ENCODE measurements around the gene COPA. TPM values are rescaled to one million over a fixed set of nuclear protein-coding genes. Genes with fewer than 3 reads are reported as not detected.

COPA gene
- total RNA-seq, 8 experiments from 2014 or later, result 134 to 326 (median 200) TPM

DNA sequence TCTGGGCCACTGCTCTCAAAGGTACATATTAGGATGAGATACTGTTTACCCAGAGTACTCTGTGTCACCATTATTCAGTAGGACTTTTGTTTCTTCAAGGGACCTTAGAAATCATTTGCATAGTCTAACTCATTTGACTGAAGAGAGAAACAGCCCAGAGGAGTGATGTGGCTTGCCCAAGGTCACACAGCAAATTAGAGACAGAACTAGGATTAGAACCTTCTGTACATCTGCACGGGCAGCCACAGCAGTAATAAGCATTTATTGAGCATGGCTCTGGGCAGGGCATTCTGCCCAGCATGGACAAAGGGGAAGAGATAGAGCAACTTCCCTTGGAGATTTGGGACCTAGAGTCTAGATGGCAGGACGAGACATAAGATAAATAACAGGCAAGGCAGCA lies 18.1 kb upstream of the COPA start:
- Histone ChIP-seq H3K4me3 (no peak overlapping the region), H3K27ac (peak overlapping the region; percentile 93 to 99), H3K4me1 (replicated peaks in 1 of 2) (peaks cover 54 to 55% of the 10 kb centered on the region in 2 donors)
- WGBS, 10 experiments, result 43 to 100% (median 80%) methylated on average over 1 to 2 of the region's 2 CpGs; no CpG with 5 or more reads in 1 of the 10 experiments
- in situ Hi-C loops (cut with MboI; ENCODE audit: low pct_unique_long_range_greater_than_20kb in 2 of 9, low sequenced_read_pairs in 9 of 9, unreplicated experiment in 9 of 9), result loop anchor here in 1 of 9 experiments (25.0 kb wide), 1 partner anchor 274 kb away; the partner anchor contains the start of genes IGSF8 and KCNJ9
- ATAC-seq (replicated peaks in 6 of 8), result no peak

DNA sequence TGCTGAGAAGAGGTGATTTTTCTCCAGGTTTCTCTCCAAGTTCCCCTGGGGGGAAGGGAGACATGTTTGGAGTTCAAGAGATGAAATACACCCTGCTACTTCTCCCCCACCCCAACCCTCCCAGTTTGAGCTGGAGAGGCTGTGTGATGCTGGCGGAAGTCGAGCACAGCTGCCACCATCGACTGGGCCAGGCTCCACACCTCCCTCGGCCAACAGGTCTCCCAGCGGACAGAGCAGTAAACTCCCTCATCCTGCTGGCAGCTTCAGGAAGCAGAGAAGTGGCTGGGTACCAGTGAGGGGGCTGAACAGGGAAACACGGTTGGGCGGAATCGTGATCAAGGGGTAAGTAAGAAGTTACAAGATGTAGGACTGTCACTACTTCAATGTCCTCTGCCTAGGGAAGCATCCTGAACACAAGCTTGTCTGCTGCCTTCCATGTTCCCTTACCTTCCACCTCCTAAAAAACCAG lies 17.2 kb upstream of the COPA start:
- WGBS, 10 experiments, result 80 to 100% (median 88%) methylated on average over 1 to 8 of the region's 8 CpGs; no CpG with 5 or more reads in 4 of the 10 experiments

GRCh38 chr1:160359559-160360226 lies 16.6 kb upstream of the COPA start:
- WGBS, 10 experiments, result 80 to 97% (median 90%) methylated on average over 1 to 9 of the region's 9 CpGs; no CpG with 5 or more reads in 2 of the 10 experiments
- ATAC-seq (replicated peaks in 6 of 8), result peak in 3 of 8 experiments; percentile 24 to 47 (median 32)
- H3K27ac ChIP-seq, result peak overlapping the region in 1 of 2 donors; percentile 17
- in situ Hi-C loops (cut with MboI; ENCODE audit: low pct_unique_long_range_greater_than_20kb in 2 of 9, low sequenced_read_pairs in 9 of 9, unreplicated experiment in 9 of 9), result loop anchor here in 1 of 9 experiments (25.0 kb wide), 1 partner anchor 272 kb away; the partner anchor contains the start of genes IGSF8 and KCNJ9
- H3K4me1 ChIP-seq (replicated peaks in 1 of 2), result peaks cover 39 to 40% of the 10 kb centered on the region in 2 donors
- H3K4me3 ChIP-seq, result no peak overlapping the region

More for the DNA sequence above, 17.2 kb upstream of the COPA start:
- Histone ChIP-seq H3K27ac (peak overlapping the region; percentile 93 to 99), H3K4me1 (replicated peaks in 1 of 2) (peaks cover 45 to 46% of the 10 kb centered on the region in 2 donors), H3K4me3 (no peak overlapping the region)
- ATAC-seq (replicated peaks in 6 of 8), result no peak
- in situ Hi-C loops (cut with MboI; ENCODE audit: low pct_unique_long_range_greater_than_20kb in 2 of 9, low sequenced_read_pairs in 9 of 9, unreplicated experiment in 9 of 9), result loop anchor here in 1 of 9 experiments (25.0 kb wide), 1 partner anchor 273 kb away; the partner anchor contains the start of genes IGSF8 and KCNJ9

GRCh38 chr1:160358073-160358472 lies 15.0 kb upstream of the COPA start:
- in situ Hi-C loops (cut with MboI; ENCODE audit: low pct_unique_long_range_greater_than_20kb in 2 of 9, low sequenced_read_pairs in 9 of 9, unreplicated experiment in 9 of 9), result loop anchor here in 1 of 9 experiments (25.0 kb wide), 1 partner anchor 271 kb away; the partner anchor contains the start of genes IGSF8 and KCNJ9
- no peak for ATAC-seq (replicated peaks in 6 of 8)
- Histone ChIP-seq H3K27ac (no peak overlapping the region), H3K4me3 (no peak overlapping the region), H3K4me1 (replicated peaks in 1 of 2) (peaks cover 23 to 24% of the 10 kb centered on the region in 2 donors)
- WGBS, 10 experiments, result 57 to 100% (median 88%) methylated on average over 1 to 4 of the region's 4 CpGs; no CpG with 5 or more reads in 2 of the 10 experiments

- WGBS, 10 experiments, result 50 to 94% (median 86%) methylated on average over 1 to 6 of the region's 7 CpGs; no CpG with 5 or more reads in 2 of the 10 experiments
- Histone ChIP-seq H3K27ac (no peak overlapping the region), H3K4me1 (replicated peaks in 1 of 2) (peaks cover 16 to 17% of the 10 kb centered on the region in 2 donors), H3K4me3 (no peak overlapping the region)
- no peak for ATAC-seq (replicated peaks in 6 of 8)
- in situ Hi-C loops (cut with MboI; ENCODE audit: low pct_unique_long_range_greater_than_20kb in 2 of 9, low sequenced_read_pairs in 9 of 9, unreplicated experiment in 9 of 9), result loop anchor here in 1 of 9 experiments (25.0 kb wide), 1 partner anchor 270 kb away; the partner anchor contains the start of genes IGSF8 and KCNJ9
Observed at GRCh38 chr1:160357286-160358002, 14.4 kb upstream of the COPA start.

GRCh38 chr1:160354388-160354985 lies 11.4 kb upstream of the COPA start:
- peak; percentile 35 to 77 (median 60) for ATAC-seq (replicated peaks in 6 of 8)
- Histone ChIP-seq H3K4me3 (no peak overlapping the region), H3K4me1 (replicated peaks in 1 of 2) (no peaks in the 10 kb centered on the region), H3K27ac (no peak overlapping the region)
- in situ Hi-C loops (cut with MboI; ENCODE audit: low pct_unique_long_range_greater_than_20kb in 2 of 9, low sequenced_read_pairs in 9 of 9, unreplicated experiment in 9 of 9), result loop anchor here in 1 of 9 experiments (25.0 kb wide), 1 partner anchor 267 kb away; the partner anchor contains the start of genes IGSF8 and KCNJ9
- whole genome bisulfite sequencing, 10 experiments, result 82 to 100% (median 98%) methylated on average over 1 to 5 of the region's 5 CpGs; no CpG with 5 or more reads in 2 of the 10 experiments

GRCh38 chr1:160353223-160353622 lies 10.2 kb upstream of the COPA start:
- ATAC-seq (replicated peaks in 6 of 8), result peak in 3 of 8 experiments; percentile 68 to 89 (median 82)
- WGBS, 10 experiments, result 83 to 100% (median 96%) methylated on average over 1 to 2 of the region's 2 CpGs; no CpG with 5 or more reads in 4 of the 10 experiments
- H3K4me3 ChIP-seq, result no peak overlapping the region
- H3K27ac ChIP-seq, result no peak overlapping the region
- no peaks in the 10 kb centered on the region for H3K4me1 ChIP-seq (replicated peaks in 1 of 2)
- in situ Hi-C loops (cut with MboI; ENCODE audit: low pct_unique_long_range_greater_than_20kb in 2 of 9, low sequenced_read_pairs in 9 of 9, unreplicated experiment in 9 of 9), result loop anchor here in 1 of 9 experiments (25.0 kb wide), 1 partner anchor 266 kb away; the partner anchor contains the start of genes IGSF8 and KCNJ9

GRCh38 chr1:160352555-160352954 lies 9.5 kb upstream of the COPA start:
- in situ Hi-C loops (cut with MboI; ENCODE audit: low pct_unique_long_range_greater_than_20kb in 2 of 9, low sequenced_read_pairs in 9 of 9, unreplicated experiment in 9 of 9), result loop anchor here in 1 of 9 experiments (25.0 kb wide), 1 partner anchor 265 kb away; the partner anchor contains the start of genes IGSF8 and KCNJ9
- Histone ChIP-seq H3K27ac (no peak overlapping the region), H3K4me1 (replicated peaks in 1 of 2) (no peaks in the 10 kb centered on the region), H3K4me3 (no peak overlapping the region)
- WGBS, 10 experiments, result 75 to 100% (median 93%) methylated on average over 4 to 8 of the region's 8 CpGs; no CpG with 5 or more reads in 3 of the 10 experiments
- ATAC-seq (replicated peaks in 6 of 8), result no peak

- in situ Hi-C loops (cut with MboI; ENCODE audit: low pct_unique_long_range_greater_than_20kb in 2 of 9, low sequenced_read_pairs in 9 of 9, unreplicated experiment in 9 of 9), result loop anchor here in 1 of 9 experiments (25.0 kb wide), 1 partner anchor 264 kb away; the partner anchor contains the start of genes IGSF8 and KCNJ9
- no peak for ATAC-seq (replicated peaks in 6 of 8)
Observed at GRCh38 chr1:160351629-160352028, 8.6 kb upstream of the COPA start.

DNA sequence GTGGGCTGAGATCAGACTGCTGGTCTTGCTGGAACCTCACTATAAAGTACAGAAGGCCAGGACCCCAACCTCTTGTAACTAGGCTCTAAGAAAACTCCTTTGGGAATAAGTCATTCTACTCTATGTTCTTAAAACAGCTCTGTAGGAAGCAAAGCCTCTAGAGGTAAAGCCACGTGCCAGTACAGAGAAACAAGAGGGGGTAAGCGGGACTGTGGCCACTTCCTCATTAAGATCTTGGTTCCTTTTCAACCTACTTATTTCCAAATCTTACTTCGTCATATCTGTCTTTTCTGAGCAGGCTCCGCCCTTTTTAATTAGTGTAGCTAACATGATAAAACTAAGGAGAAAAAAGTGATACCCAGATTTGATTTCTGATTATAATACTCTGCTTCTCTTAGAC lies 3.9 kb upstream of the COPA start:
- 43 to 100% (median 84%) methylated on average over 2 to 4 of the region's 4 CpGs for WGBS, 10 experiments
- no peak for ATAC-seq (replicated peaks in 6 of 8)
- in situ Hi-C loops (cut with MboI; ENCODE audit: low pct_unique_long_range_greater_than_20kb in 2 of 9, low sequenced_read_pairs in 9 of 9, unreplicated experiment in 9 of 9), result no loop called here
- Histone ChIP-seq H3K4me3 (no peak overlapping the region), H3K4me1 (replicated peaks in 1 of 2) (peaks cover 4 to 7% of the 10 kb centered on the region in 2 donors), H3K27ac (no peak overlapping the region)

More at GRCh38 chr1:160351629-160352028, 8.6 kb upstream of the COPA start:
- Histone ChIP-seq H3K4me1 (replicated peaks in 1 of 2) (no peaks in the 10 kb centered on the region), H3K27ac (no peak overlapping the region), H3K4me3 (no peak overlapping the region)
- 33 to 94% (median 85%) methylated on average over 1 to 4 of the region's 4 CpGs; no CpG with 5 or more reads in 2 of the 10 experiments for WGBS, 10 experiments

GRCh38 chr1:160346463-160346862 lies 3.4 kb upstream of the COPA start:
- 90 to 100% (median 97%) methylated on average over 2 to 8 of the region's 10 CpGs; no CpG with 5 or more reads in 3 of the 10 experiments for WGBS, 10 experiments
- no peak for ATAC-seq (replicated peaks in 6 of 8)
- Histone ChIP-seq H3K4me3 (no peak overlapping the region), H3K27ac (no peak overlapping the region), H3K4me1 (replicated peaks in 1 of 2) (peaks cover 5 to 11% of the 10 kb centered on the region in 2 donors)
- in situ Hi-C loops (cut with MboI; ENCODE audit: low pct_unique_long_range_greater_than_20kb in 2 of 9, low sequenced_read_pairs in 9 of 9, unreplicated experiment in 9 of 9), result no loop called here

DNA sequence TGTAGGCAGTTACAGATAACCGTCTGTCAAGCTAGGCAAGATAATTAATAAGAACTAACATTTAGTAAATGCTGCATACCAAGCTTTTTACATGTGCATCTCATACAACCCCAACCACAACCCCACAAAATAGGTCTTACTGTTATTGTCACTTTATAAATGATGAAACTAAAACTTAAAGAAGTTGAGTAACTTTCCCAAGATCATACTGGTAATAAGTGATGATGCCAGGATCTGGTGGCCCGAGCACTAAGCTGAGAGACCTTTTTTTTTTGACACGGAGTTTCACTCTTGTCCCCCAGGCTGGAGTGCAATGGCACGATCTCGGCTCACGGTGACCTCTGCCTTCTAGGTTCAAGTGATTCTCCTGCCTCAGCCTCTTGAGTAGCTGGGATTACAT lies 1.9 kb upstream of the COPA start:
- Histone ChIP-seq H3K4me1 (replicated peaks in 1 of 2) (peaks cover 15 to 21% of the 10 kb centered on the region in 2 donors), H3K27ac (no peak overlapping the region), H3K4me3 (no peak overlapping the region)
- no peak for ATAC-seq (replicated peaks in 6 of 8)
- 63 to 100% (median 93%) methylated on average over 2 to 6 of the region's 6 CpGs; no CpG with 5 or more reads in 2 of the 10 experiments for WGBS, 10 experiments
- in situ Hi-C loops (cut with MboI; ENCODE audit: low pct_unique_long_range_greater_than_20kb in 2 of 9, low sequenced_read_pairs in 9 of 9, unreplicated experiment in 9 of 9), result no loop called here
